ENCODE results near the gene SMAD3. TPM values are rescaled to one million over a fixed set of nuclear protein-coding genes. Genes with fewer than 3 reads are reported as not detected.
A peak's percentile ranks its signal among the peaks of the same experiment; 100 is the strongest.

Gene SMAD3
- total and polyA plus RNA-seq, 2 of the 4 experiments (the other 2 are of a cell fraction) = 71.0 to 177 TPM

DNA sequence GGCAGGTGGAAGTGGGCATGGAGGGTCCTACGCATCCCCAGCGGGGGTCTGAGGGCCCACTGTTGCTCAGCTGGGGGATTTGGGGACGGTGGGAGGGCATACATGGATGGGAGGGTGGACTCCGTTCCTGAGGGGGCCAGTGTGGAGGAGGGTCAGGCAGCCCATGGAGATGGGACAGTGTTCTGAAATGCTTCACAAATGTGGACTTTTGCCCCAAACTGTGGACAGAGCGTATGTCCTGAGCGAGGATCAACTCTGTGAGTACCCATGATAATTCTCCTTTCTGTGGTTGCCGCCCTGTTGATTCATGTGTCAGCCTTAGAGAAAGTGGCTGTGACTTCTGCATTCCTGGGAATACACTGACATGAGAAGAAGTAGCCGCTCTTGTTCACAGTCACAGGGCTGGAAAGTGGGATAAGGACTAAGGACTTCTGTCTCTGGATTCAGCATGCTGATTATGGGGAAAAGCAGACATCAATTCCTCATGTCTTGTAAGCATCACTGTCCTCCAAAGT, 33.4 kb downstream of the SMAD3 start:
- Histone ChIP-seq H3K4me2 (ENCODE audit: low read depth, low read length) (peak overlapping the region; percentile 6), H3K4me3 (ENCODE audit: insufficient read depth, low read depth, low read length) (no peak overlapping the region)
- CTCF ChIA-PET = no interaction called here

More for the DNA sequence above, 33.4 kb downstream of the SMAD3 start:
- no peak for ATAC-seq (ENCODE audit: low read depth)
- TF ChIP-seq MAZ (IDR thresholded peaks at IDR 0.05; ENCODE audit: borderline replicate concordance, low read depth, low read length) (no peak), POLR2A (IDR thresholded peaks at IDR 0.05; ENCODE audit: low read depth, low read length) (no peak), SMC3 (IDR thresholded peaks at IDR 0.05; ENCODE audit: low read depth, low read length) (no peak), MXI1 (IDR thresholded peaks at IDR 0.05; ENCODE audit: borderline replicate concordance, low read depth, low read length) (no peak), RAD21 (IDR thresholded peaks at IDR 0.05; ENCODE audit: low read length) (no peak), MAFK (IDR thresholded peaks at IDR 0.05; ENCODE audit: low read depth, low read length) (no peak), CHD1 (IDR thresholded peaks at IDR 0.05; ENCODE audit: low read depth, low read length) (no peak), FOS (IDR thresholded peaks at IDR 0.05; ENCODE audit: low read depth, low read length) (no peak), RFX5 (IDR thresholded peaks at IDR 0.05; ENCODE audit: low read depth, low read length) (no peak), CEBPB (IDR thresholded peaks at IDR 0.05; ENCODE audit: low read depth, low read length) (no peak)
- TF ChIP-seq, protein P1, sequence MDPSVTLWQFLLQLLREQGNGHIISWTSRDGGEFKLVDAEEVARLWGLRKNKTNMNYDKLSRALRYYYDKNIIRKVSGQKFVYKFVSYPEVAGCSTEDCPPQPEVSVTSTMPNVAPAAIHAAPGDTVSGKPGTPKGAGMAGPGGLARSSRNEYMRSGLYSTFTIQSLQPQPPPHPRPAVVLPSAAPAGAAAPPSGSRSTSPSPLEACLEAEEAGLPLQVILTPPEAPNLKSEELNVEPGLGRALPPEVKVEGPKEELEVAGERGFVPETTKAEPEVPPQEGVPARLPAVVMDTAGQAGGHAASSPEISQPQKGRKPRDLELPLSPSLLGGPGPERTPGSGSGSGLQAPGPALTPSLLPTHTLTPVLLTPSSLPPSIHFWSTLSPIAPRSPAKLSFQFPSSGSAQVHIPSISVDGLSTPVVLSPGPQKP (IDR thresholded peaks at IDR 0.05; ENCODE audit: borderline replicate concordance, low read depth, low read length) = no peak
- peaks cover 20 to 93% of the 10 kb centered on the region in 2 experiments; a peak in 3 of 4 replicates for H3K79me1 ChIP-seq (ENCODE audit: low read depth in 1 of 2, low read length in 2 of 2)
- WGBS, 2 experiments (ENCODE audit: extremely low coverage in 2 of 2, insufficient read length in 1 of 2) = 76% methylated on average over 4 of the region's 8 CpGs; no CpG with 5 or more reads in 1 of the 2 experiments
- H3K36me3 ChIP-seq (ENCODE audit: control insufficient read depth, insufficient read depth, low read length) = peaks cover 48% of the 10 kb centered on the region
- H2AFZ ChIP-seq (replicated peaks; ENCODE audit: low read length, poor library complexity) = no peak overlapping the region
- H4K5ac ChIP-seq (ENCODE audit: low read depth, low read length) = peak overlapping the region; percentile 30; the same call in 1 of the 2 replicates
- H3K9me3 ChIP-seq (ENCODE audit: control insufficient read depth, insufficient read depth, low read length) = no peaks in the 10 kb centered on the region
- dilution Hi-C loops (cut with HindIII; ENCODE audit: low sequenced_read_pairs, unreplicated experiment) (no loop called here), in situ Hi-C loops (cut with MboI; ENCODE audit: low sequenced_read_pairs) (no loop called here), intact Hi-C loops (cut with micrococcal nuclease) (no loop called here)
- H2BK15ac ChIP-seq (ENCODE audit: low read depth, low read length) = peak overlapping the region; percentile 53; the same call in 1 of the 3 replicates
- peak overlapping the region; percentile 92 for H2AK5ac ChIP-seq (ENCODE audit: low read depth, low read length)
- peak overlapping the region; percentile 87 for H3K4ac ChIP-seq (ENCODE audit: low read depth, low read length)
- peak overlapping the region; percentile 33 for H3K18ac ChIP-seq (ENCODE audit: low read depth, low read length)
- H3K14ac ChIP-seq (replicated peaks; ENCODE audit: low read depth, low read length) = peak overlapping the region; percentile 79
- peaks cover 59% of the 10 kb centered on the region for H3K4me1 ChIP-seq (ENCODE audit: control insufficient read depth, insufficient read depth, low read length)
- H3K27ac ChIP-seq (ENCODE audit: insufficient read depth, low read length) = peak overlapping the region; percentile 32
- no peaks in the 10 kb centered on the region for H3K27me3 ChIP-seq (ENCODE audit: control insufficient read depth, insufficient read depth, low read length)
- H2BK120ac ChIP-seq (ENCODE audit: low read depth, low read length) = peak overlapping the region; percentile 75
- no peak overlapping the region for H2AK9ac ChIP-seq (replicated peaks; ENCODE audit: low read depth, low read length, poor library complexity)
- 0 out of 2 replicates have a peak overlapping the region, but pooled peaks have one; percentile 5 for H3K56ac ChIP-seq (ENCODE audit: extremely low read depth, insufficient read depth, low read length)
- peaks cover 70% of the 10 kb centered on the region for H3K9me1 ChIP-seq (ENCODE audit: insufficient read depth, low read length)
- H3K23ac ChIP-seq (ENCODE audit: low read depth, low read length) = peak overlapping the region; percentile 89
- no TSS peak for BruUV-seq (replicated peaks)
- DNase-seq = no peak
- peaks cover 93% of the 10 kb centered on the region for H4K20me1 ChIP-seq (ENCODE audit: insufficient read depth, low read length)
- H4K91ac ChIP-seq (ENCODE audit: insufficient read depth, low read depth, low read length) = peak overlapping the region; percentile 69; the same call in 1 of the 2 replicates
- H2BK20ac ChIP-seq (ENCODE audit: low read depth, low read length) = peak overlapping the region; percentile 53; the same call in 1 of the 2 replicates
- peak overlapping the region; percentile 23; the same call in 1 of the 2 replicates for H3K9ac ChIP-seq (ENCODE audit: low read depth, low read length)
- POLR2A ChIA-PET (ENCODE audit: unreplicated experiment) = interaction anchor here (0.5 kb wide), 1 partner anchor 324 kb away, joined by 3 read pairs; no protein-coding TSS in a partner anchor
- peak overlapping the region; percentile 35 to 74; a peak in 3 of 4 replicates for H4K8ac ChIP-seq (ENCODE audit: low read depth in 2 of 2, low read length in 2 of 2)
- H2BK5ac ChIP-seq (ENCODE audit: low read depth, low read length, poor library complexity, severe bottlenecking) = peak overlapping the region; percentile 43
